HUES6 (cell line): ENCODE results near the gene SESN1.
A peak's percentile ranks its signal among the peaks of the same experiment; 100 is the strongest.
"Not testable (repeated sequence)": the region's sequence is repeated elsewhere in the genome, so short reads cannot be mapped to it uniquely, and the experiment has no call there.

ENCODE experiments used
- H3K27ac ChIP-seq: 2 replicates; pipeline ENCODE4 v1.7.0; 2013; ENCODE audit warnings: low read depth, mild to moderate bottlenecking, low read length, inconsistent platforms
- H3K27me3 ChIP-seq: 2 replicates; pipeline ENCODE4 v1.6.1; 2013; ENCODE audit warnings: low read length; ENCODE audit not compliant: control insufficient read depth, insufficient read depth
- H3K36me3 ChIP-seq: 2 replicates; pipeline ENCODE4 v1.6.1; 2013; ENCODE audit warnings: low read length; ENCODE audit not compliant: control insufficient read depth, insufficient read depth
- H3K4me1 ChIP-seq: 2 replicates; pipeline ENCODE4 v1.6.1; 2013; ENCODE audit warnings: low read length; ENCODE audit not compliant: control insufficient read depth, insufficient read depth
- H3K4me3 ChIP-seq: 2 replicates; pipeline ENCODE4 v1.5.1; 2013; ENCODE audit warnings: low read depth, low read length
- H3K9ac ChIP-seq: one replicate; pipeline ENCODE4 v1.6.1; 2013; ENCODE audit warnings: mild to moderate bottlenecking, low read length
- H3K9me3 ChIP-seq: 2 replicates; pipeline ENCODE4 v1.6.1; 2013; ENCODE audit warnings: low read depth, low read length; ENCODE audit not compliant: control insufficient read depth, insufficient read depth

Gene SESN1

DNA sequence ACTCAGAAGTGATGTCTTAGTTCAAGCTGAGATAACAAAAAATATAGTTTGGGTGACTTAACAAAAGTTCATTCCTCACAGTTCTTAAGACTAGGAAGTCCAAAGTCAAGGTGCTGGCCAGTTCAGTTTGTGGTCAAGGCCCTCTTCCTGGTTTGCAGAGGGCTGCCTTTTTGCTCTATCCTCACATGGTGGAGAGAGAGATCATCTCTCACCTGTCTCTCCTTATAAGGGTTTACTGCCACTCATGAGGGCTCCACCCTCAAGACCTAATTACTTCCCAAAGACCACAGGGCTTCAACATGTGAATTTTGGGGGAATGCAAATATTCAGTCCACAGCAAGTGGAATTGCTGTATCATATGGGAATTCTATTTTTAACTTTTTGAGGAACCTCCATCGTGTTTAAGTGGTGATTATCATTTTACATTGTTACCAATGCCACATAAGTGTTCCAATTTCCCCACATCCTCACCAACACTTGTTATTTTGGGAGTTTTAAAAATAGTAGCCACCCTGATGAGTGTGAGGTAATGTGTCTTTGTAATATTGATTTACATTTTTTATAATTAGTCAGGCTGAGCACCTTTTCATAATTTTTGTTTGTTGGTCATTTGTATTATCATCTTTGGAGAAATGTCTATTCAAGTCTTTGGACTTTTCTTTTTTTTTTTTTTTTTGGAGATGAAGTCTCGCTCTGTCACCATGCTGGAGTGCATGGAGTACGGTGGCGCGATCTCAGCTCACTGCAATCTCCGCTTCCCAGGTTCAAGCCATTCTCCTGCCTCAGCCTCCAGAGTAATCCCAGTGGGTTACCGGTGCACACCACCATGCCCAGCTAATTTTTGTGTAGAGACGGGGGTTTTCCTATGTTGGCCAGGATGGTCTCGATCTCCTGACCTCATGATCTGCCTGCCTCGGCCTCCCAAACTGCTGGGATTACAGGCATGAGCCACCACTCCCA is 112.2 kb downstream of the SESN1 start:
- no peaks in the 10 kb centered on the region for H3K27me3 ChIP-seq
- no peak overlapping the region for H3K4me3 ChIP-seq
- H3K9ac ChIP-seq: no peak overlapping the region
- H3K36me3 ChIP-seq: peaks cover 8% of the 10 kb centered on the region
- 0 out of 2 replicates have a peak, but pooled peaks cover 3% of the 10 kb centered on the region for H3K9me3 ChIP-seq
- H3K4me1 ChIP-seq: no peaks in the 10 kb centered on the region
- H3K27ac ChIP-seq: no peak overlapping the region

DNA sequence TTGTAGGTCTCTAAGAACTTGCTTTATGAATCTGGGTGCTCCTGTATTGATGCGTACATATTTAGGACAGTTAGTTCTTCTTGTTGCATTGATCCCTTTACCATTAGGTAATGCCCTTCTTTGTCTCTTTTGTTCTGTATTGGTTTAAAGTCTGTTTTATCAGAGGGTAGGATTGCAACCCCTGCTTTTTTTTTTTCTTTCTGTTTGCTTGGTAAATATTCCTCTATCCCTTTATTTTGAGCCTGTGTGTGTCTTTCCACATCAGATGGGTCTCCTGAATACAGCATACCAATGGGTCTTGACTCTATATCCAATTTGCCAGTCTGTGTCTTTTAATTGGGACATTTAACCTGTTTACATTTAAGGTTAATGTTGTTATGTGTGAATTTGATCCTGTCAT is 116.0 kb downstream of the SESN1 start:
- H3K36me3 ChIP-seq, H3K4me3 ChIP-seq, H3K27ac ChIP-seq, H3K4me1 ChIP-seq, H3K9ac ChIP-seq, H3K27me3 ChIP-seq, H3K9me3 ChIP-seq: not testable (repeated sequence)

DNA sequence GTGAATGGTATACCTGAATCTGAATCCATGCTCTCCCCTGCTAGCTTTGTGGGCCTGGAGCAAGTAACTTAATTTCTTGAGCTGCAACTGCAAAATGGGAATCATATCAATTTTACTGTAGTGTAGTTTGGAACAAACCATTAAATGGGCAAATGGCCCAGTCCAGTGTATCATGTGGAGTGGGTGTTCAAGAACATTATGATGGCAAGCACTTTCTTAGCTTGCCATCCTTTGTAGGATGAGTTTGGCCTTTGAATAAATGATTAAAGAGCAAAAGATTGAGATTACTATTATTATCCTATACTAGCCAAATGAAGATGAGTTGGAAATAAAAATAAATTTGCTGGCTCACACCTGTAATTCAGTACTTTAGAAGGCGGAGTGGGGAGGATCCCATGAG is 120.4 kb downstream of the SESN1 start:
- H3K9me3 ChIP-seq: no peaks in the 10 kb centered on the region
- no peak overlapping the region for H3K9ac ChIP-seq
- no peak overlapping the region for H3K4me3 ChIP-seq
- no peaks in the 10 kb centered on the region for H3K36me3 ChIP-seq
- H3K4me1 ChIP-seq: no peaks in the 10 kb centered on the region
- H3K27ac ChIP-seq: no peak overlapping the region
- H3K27me3 ChIP-seq: no peaks in the 10 kb centered on the region

DNA sequence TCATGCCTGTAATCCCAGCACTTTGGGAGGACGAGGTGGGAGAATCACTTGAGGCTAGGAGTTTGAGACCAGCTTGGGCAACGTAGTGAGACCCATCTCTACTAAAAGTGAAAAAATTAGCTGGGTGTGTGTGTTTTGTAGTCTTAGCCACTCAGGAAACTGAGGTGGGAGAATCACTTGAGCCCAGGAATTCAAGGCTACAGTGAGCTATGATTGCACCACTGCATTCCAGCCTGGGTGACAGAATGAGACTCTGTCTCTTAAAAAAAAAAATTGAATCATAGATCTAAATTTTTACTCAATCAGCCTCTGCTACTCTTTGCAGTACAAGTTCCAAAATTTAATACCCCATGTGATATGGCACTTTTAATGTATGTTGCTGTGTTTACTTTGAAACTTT is 124.9 kb downstream of the SESN1 start:
- Histone ChIP-seq H3K36me3 (no peaks in the 10 kb centered on the region), H3K27me3 (no peaks in the 10 kb centered on the region), H3K9ac (no peak overlapping the region), H3K4me1 (peaks cover 28% of the 10 kb centered on the region), H3K27ac (no peak overlapping the region), H3K4me3 (no peak overlapping the region), H3K9me3 (no peaks in the 10 kb centered on the region)

DNA sequence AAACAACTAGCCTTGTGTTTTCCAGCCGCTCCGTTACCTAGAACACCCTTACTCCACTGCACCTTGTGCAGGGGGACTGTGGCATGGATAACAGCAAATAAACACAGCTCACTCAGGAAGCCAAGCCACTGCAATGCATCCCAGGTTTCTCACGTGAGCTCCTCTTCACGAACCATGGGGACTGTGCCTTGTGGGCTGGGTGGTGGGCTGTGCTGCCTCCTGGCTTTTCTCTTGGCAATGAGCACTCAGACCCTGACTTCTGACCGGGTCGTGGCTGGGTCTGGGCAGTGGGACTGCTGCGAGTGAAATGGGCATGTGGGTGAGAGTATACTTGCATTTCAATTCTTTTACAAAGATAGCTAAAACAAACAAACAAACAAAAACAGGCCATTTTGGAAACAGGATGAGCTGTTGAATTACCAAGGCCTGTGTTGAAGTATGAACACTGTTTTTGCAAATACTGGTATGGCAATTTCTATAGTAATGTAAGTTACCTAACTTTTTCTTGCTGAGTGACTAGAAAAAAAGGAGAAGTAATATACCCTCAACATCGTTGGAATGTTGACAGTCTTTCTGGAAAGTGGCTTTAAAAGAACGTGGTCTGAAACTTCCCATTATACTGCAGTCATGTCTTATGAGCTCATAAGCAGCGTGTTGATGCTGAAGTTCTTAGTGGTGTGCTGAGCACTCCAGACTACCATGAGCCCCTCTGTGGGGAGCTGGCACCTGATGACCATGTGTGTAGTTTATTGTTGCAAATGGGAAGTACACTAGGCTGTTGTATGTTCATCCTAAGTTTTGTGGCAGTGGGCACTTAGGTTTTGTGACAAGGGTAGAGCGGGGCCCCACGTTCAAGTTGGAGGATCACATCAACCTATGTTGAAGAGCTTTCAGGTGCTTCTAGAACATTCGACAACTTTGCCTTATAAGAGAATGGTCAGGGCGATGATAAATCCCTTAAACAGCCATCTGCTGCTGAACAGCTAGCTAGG is 126.0 kb downstream of the SESN1 start:
- no peak overlapping the region for H3K27ac ChIP-seq
- H3K9me3 ChIP-seq: no peaks in the 10 kb centered on the region
- no peak overlapping the region for H3K9ac ChIP-seq
- H3K27me3 ChIP-seq: no peaks in the 10 kb centered on the region
- H3K36me3 ChIP-seq: no peaks in the 10 kb centered on the region
- H3K4me3 ChIP-seq: no peak overlapping the region
- H3K4me1 ChIP-seq: peaks cover 28% of the 10 kb centered on the region

DNA sequence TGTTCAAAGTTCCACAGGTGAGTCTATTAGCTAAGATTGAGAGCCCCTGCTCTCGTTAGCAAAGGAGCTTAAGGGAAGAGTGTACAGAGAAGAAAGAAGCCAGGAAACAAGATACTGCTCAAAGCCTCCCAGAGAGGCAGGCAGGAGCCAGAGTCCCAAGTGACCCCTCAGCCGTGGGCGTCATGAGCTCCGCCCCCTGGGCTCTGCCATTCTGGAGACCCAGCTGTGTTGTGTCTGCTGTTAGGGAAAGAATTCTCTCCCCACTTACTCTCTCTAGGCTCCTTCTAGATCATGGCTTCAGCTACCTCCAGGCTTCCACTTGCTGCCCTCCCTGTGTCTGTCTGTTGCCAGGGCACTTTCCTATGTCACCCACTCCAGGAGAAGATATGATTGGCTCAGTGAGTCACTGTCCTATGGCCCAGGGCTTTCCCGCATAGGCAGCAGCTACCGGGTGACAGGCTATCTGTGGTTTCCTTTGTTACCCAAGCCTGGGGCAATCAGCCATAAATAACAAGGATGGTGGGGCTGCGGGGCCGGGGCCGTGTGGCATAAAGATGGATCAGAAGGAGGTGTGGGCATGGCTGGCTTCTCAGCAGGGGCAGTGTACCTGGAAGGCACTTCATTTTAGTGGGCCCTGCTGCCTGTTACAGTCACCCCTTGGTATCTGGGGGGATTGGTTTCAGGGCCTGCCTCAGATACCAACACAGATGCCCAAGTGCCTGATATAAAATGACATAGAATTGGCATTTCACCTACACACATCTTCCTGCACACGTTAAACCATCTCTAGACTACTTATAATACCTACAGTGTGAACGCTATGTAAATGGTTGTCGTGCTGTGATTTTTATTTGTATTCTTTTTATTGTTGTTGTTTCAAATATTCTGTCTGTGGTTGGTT is 127.5 kb downstream of the SESN1 start:
- peaks cover 28% of the 10 kb centered on the region for H3K4me1 ChIP-seq
- H3K27ac ChIP-seq: peak overlapping the region; percentile 69; the same call in 1 of the 2 replicates
- H3K9me3 ChIP-seq: no peaks in the 10 kb centered on the region
- no peaks in the 10 kb centered on the region for H3K36me3 ChIP-seq
- no peak overlapping the region; the same call in 1 of the 2 replicates for H3K4me3 ChIP-seq
- no peak overlapping the region for H3K9ac ChIP-seq
- no peaks in the 10 kb centered on the region for H3K27me3 ChIP-seq

DNA sequence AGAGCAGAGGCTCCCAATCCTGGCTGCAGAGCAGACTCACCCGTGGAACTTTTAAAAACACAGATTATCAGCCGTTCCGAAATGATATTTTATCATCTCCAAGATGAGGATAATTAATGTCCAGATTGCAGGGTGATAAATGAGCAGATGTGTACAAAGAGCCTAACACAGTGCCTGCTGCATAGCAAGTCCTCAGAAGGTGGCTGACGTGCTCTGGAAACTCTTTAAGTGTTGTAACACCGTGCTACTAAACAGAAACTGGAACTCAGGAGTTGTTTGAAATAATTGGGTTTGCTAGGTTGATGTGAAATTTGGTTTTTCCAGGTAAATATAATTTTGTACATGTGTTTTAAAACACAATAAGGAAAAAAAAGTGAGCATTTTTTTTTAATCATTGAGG is 128.4 kb downstream of the SESN1 start:
- peaks cover 28% of the 10 kb centered on the region for H3K4me1 ChIP-seq
- no peaks in the 10 kb centered on the region for H3K27me3 ChIP-seq
- no peak overlapping the region for H3K9ac ChIP-seq
- no peak overlapping the region for H3K4me3 ChIP-seq
- H3K9me3 ChIP-seq: no peaks in the 10 kb centered on the region
- H3K36me3 ChIP-seq: no peaks in the 10 kb centered on the region
- no peak overlapping the region for H3K27ac ChIP-seq

DNA sequence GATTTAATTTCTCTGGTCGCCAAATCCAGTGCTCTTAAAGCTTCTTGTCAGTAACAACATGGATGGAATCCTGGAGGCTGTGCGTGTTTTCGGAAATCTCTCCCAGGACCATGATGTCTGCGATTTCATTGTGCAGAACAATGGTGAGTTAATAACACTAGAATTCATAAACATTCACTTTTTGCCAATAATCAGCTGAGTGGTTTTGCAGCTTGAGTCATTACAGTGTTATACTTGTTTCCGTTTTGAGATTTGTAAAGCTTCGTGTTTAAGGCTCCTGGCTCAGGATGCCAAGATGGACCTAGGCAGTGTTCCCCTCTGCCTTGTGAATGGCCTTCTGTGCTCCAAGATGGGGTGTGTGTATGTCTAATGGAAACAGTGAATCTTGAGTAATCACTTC is 132.7 kb downstream of the SESN1 start:
- Histone ChIP-seq H3K27ac (no peak overlapping the region), H3K9ac (no peak overlapping the region), H3K4me3 (no peak overlapping the region), H3K4me1 (peaks cover 18% of the 10 kb centered on the region), H3K36me3 (no peaks in the 10 kb centered on the region), H3K27me3 (no peaks in the 10 kb centered on the region), H3K9me3 (no peaks in the 10 kb centered on the region)

DNA sequence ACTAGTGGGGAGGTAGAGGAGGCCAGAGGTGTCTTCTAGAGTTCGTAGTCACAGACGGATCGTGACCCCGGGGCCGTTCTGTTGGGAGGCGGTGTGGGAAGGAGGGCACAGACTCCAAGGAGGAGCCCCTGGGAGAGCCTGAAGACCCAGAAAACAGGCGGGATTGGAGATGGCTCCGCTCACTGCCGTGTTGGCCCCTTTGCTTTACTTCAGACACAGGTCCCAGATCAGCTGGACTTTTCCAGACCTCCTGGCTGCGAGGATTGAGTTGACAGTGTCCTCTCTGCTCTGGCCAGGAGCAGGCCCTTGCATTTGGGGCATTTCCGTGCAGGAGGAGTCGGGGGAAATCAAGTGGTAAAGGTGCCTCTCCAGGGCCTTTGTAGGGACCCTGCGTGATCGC is 133.6 kb downstream of the SESN1 start:
- H3K4me1 ChIP-seq: peaks cover 9% of the 10 kb centered on the region
- H3K36me3 ChIP-seq: no peaks in the 10 kb centered on the region
- no peak overlapping the region for H3K9ac ChIP-seq
- no peaks in the 10 kb centered on the region for H3K27me3 ChIP-seq
- no peaks in the 10 kb centered on the region for H3K9me3 ChIP-seq
- no peak overlapping the region for H3K4me3 ChIP-seq
- H3K27ac ChIP-seq: no peak overlapping the region

DNA sequence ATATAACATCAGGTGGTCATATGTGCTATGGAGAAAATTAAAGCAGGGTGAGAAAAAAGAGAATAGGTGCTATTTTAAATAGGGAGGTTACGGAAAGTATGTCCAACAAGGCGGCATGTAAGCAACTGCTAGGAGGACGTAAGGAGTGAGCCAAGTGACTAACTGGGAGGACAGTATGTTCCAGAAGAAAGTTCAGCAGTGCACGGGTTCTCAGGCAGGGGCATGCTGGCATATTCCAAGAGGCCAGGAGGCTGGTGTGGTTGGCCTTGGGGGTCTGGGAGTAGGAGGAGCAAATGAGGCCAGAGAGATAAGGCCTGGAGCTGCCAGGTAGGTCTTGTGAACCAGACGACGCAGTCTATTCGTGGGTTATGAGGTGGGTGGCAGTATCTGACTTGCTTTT is 134.0 kb downstream of the SESN1 start:
- H3K4me1 ChIP-seq: peaks cover 6% of the 10 kb centered on the region
- no peak overlapping the region for H3K9ac ChIP-seq
- H3K36me3 ChIP-seq: no peaks in the 10 kb centered on the region
- no peak overlapping the region for H3K4me3 ChIP-seq
- no peak overlapping the region for H3K27ac ChIP-seq
- H3K9me3 ChIP-seq: no peaks in the 10 kb centered on the region
- H3K27me3 ChIP-seq: no peaks in the 10 kb centered on the region
